ENCODE measurements around the gene PKNOX1. TPM values are rescaled to one million over a fixed set of nuclear protein-coding genes. Genes with fewer than 3 reads are reported as not detected.

PKNOX1 gene
- total and polyA plus RNA-seq, 9 of the 15 experiments (the other 6 are each of a cell fraction or from before 2014, with no cell fraction given): 8.8 to 25.9 (median 13.2) TPM

DNA sequence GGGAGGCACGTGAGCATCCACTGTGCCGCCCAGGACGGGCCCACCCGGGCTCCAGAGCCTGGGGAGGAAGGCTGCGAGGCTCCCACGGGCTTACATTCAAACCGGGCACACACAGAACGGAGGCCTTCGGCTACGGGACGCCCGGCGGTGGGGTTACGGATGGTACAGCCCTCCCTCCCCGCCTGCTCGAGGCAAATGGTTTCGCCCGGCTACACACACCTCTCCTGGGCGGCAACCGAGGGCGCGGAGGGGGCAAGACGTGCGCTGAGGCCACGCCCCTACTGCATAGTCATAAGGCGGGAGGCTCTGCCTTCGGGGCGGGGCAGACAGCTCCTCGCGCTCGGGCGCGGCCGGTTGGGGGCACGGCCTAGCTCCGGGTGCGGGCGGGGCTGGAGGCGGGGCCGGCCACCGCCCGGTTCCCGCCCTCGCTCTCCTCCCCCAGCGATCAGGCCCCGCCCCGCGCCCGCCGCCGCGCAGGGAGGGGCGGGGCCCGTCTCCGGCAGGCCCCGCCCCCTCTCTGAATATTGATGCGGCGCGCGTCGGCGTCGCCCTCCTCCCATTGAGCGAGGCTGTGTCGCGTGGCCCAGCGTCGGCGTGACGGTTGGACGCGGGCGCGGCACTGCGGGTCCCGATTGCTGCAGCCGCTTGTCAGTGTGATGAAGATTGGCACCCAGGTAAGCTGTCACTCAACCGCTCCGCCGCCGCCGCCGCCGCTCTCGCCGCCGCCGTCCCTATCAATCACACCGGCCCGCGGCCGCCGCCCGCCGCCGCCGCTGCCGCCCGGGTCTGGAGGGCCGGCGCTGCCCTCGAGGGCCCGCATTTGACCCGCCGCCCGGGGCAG lies at the start of gene PKNOX1 (continued):
- TF ChIP-seq, protein P1, sequence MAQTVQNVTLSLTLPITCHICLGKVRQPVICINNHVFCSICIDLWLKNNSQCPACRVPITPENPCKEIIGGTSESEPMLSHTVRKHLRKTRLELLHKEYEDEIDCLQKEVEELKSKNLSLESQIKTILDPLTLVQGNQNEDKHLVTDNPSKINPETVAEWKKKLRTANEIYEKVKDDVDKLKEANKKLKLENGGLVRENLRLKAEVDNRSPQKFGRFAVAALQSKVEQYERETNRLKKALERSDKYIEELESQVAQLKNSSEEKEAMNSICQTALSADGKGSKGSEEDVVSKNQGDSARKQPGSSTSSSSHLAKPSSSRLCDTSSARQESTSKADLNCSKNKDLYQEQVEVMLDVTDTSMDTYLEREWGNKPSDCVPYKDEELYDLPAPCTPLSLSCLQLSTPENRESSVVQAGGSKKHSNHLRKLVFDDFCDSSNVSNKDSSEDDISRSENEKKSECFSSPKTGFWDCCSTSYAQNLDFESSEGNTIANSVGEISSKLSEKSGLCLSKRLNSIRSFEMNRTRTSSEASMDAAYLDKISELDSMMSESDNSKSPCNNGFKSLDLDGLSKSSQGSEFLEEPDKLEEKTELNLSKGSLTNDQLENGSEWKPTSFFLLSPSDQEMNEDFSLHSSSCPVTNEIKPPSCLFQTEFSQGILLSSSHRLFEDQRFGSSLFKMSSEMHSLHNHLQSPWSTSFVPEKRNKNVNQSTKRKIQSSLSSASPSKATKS (CRISPR knock-in tag; IDR thresholded peaks at IDR 0.05): no peak
- no peak for TF ChIP-seq PTRF (tag; IDR thresholded peaks at IDR 0.05)
- TF ChIP-seq RBM25 (IDR thresholded peaks at IDR 0.05; ENCODE audit: low read depth, low read length, severe bottlenecking): peak; percentile 98
- TF ChIP-seq, protein P2, sequence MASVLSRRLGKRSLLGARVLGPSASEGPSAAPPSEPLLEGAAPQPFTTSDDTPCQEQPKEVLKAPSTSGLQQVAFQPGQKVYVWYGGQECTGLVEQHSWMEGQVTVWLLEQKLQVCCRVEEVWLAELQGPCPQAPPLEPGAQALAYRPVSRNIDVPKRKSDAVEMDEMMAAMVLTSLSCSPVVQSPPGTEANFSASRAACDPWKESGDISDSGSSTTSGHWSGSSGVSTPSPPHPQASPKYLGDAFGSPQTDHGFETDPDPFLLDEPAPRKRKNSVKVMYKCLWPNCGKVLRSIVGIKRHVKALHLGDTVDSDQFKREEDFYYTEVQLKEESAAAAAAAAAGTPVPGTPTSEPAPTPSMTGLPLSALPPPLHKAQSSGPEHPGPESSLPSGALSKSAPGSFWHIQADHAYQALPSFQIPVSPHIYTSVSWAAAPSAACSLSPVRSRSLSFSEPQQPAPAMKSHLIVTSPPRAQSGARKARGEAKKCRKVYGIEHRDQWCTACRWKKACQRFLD (CRISPR knock-in tag; IDR thresholded peaks at IDR 0.05): no peak; the same call in 1 of the 2 replicates
- 0 out of 2 replicates have a peak, but pooled peaks have one; percentile 39 for TF ChIP-seq CHCHD3 (CRISPR knock-in tag; IDR thresholded peaks at IDR 0.05)
- TF ChIP-seq MCM5 (IDR thresholded peaks at IDR 0.05; ENCODE audit: low read depth): no peak
- TF ChIP-seq, protein P3, sequence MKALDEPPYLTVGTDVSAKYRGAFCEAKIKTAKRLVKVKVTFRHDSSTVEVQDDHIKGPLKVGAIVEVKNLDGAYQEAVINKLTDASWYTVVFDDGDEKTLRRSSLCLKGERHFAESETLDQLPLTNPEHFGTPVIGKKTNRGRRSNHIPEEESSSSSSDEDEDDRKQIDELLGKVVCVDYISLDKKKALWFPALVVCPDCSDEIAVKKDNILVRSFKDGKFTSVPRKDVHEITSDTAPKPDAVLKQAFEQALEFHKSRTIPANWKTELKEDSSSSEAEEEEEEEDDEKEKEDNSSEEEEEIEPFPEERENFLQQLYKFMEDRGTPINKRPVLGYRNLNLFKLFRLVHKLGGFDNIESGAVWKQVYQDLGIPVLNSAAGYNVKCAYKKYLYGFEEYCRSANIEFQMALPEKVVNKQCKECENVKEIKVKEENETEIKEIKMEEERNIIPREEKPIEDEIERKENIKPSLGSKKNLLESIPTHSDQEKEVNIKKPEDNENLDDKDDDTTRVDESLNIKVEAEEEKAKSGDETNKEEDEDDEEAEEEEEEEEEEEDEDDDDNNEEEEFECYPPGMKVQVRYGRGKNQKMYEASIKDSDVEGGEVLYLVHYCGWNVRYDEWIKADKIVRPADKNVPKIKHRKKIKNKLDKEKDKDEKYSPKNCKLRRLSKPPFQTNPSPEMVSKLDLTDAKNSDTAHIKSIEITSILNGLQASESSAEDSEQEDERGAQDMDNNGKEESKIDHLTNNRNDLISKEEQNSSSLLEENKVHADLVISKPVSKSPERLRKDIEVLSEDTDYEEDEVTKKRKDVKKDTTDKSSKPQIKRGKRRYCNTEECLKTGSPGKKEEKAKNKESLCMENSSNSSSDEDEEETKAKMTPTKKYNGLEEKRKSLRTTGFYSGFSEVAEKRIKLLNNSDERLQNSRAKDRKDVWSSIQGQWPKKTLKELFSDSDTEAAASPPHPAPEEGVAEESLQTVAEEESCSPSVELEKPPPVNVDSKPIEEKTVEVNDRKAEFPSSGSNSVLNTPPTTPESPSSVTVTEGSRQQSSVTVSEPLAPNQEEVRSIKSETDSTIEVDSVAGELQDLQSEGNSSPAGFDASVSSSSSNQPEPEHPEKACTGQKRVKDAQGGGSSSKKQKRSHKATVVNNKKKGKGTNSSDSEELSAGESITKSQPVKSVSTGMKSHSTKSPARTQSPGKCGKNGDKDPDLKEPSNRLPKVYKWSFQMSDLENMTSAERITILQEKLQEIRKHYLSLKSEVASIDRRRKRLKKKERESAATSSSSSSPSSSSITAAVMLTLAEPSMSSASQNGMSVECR (CRISPR knock-in tag; IDR thresholded peaks at IDR 0.05): no peak; the same call in 1 of the 2 replicates
- no peak for TF ChIP-seq SAP30 (IDR thresholded peaks at IDR 0.05; ENCODE audit: borderline replicate concordance, insufficient read depth, low read depth, low read length, poor library complexity, severe bottlenecking)
- TF ChIP-seq, protein P4, sequence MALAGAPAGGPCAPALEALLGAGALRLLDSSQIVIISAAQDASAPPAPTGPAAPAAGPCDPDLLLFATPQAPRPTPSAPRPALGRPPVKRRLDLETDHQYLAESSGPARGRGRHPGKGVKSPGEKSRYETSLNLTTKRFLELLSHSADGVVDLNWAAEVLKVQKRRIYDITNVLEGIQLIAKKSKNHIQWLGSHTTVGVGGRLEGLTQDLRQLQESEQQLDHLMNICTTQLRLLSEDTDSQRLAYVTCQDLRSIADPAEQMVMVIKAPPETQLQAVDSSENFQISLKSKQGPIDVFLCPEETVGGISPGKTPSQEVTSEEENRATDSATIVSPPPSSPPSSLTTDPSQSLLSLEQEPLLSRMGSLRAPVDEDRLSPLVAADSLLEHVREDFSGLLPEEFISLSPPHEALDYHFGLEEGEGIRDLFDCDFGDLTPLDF (CRISPR knock-in tag; IDR thresholded peaks at IDR 0.05): peak; percentile 85; the same call in 1 of the 2 replicates
- TF ChIP-seq, protein P5, sequence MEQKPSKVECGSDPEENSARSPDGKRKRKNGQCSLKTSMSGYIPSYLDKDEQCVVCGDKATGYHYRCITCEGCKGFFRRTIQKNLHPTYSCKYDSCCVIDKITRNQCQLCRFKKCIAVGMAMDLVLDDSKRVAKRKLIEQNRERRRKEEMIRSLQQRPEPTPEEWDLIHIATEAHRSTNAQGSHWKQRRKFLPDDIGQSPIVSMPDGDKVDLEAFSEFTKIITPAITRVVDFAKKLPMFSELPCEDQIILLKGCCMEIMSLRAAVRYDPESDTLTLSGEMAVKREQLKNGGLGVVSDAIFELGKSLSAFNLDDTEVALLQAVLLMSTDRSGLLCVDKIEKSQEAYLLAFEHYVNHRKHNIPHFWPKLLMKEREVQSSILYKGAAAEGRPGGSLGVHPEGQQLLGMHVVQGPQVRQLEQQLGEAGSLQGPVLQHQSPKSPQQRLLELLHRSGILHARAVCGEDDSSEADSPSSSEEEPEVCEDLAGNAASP (IDR thresholded peaks at IDR 0.05): no peak

All from K562 (cell line).